Kidney epithelial cell (primary cell): Measurements from ENCODE around the gene PALS2. TPM values are rescaled to one million over a fixed set of nuclear protein-coding genes. Genes with fewer than 3 reads are reported as not detected.

Experiments used
- DNase-seq: peaks from one replicate; pipeline ENCODE4 v3.0.0-alpha.2; 2010; ENCODE audit warnings: low read depth
- H3K27me3 ChIP-seq: 2 replicates; pipeline ENCODE4 v1.6.0; 2011; ENCODE audit warnings: low read length; ENCODE audit not compliant: control insufficient read depth, insufficient read depth
- H3K36me3 ChIP-seq: 2 replicates; pipeline ENCODE4 v1.5.1; 2011; ENCODE audit warnings: low read length; ENCODE audit not compliant: control insufficient read depth, insufficient read depth
- H3K4me3 ChIP-seq: 2 replicates; pipeline ENCODE4 v1.5.1; 2011; ENCODE audit warnings: low read depth, mild to moderate bottlenecking, control low read depth, low read length
- total RNA-seq: library from RNA; depleted of rRNA; stranded (reverse); fragments of >200 nt; gene quantifications from 2 replicates; pipeline ENCODE4 v1.2.3, GENCODE V29; 2015
- TF ChIP-seq, protein P1 (sequence below): IDR thresholded peaks from 2 replicates; pipeline ENCODE4 v1.5.1; 2011; ENCODE audit warnings: mild to moderate bottlenecking, moderate library complexity, low read length, control low read depth, inconsistent platforms; ENCODE audit not compliant: insufficient read depth, poor library complexity, severe bottlenecking

The PALS2 gene
- total RNA-seq, 1 donor from 2014 or later: 8.0 TPM

DNA sequence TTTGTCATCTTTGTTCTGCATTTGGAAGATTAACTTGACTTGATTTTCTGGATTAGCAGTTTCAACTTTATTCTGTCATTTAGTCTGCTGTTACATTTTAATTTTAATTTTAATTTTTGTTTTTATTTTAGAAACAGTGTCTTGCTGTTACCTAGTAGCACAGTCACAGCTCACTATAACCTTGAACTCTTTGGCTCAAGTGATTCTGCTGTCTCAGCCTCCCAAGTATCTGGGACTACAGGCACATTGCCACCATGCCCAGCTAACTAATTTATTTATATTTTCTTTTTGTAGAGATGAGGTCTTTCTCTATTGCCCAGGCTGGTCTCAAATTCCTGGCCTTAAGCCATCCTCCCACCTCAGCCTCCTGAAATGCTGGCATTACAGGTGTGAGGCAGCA is 35.3 kb downstream of the PALS2 start:
- Histone ChIP-seq H3K27me3 (no peaks in the 10 kb centered on the region), H3K36me3 (no peaks in the 10 kb centered on the region), H3K4me3 (no peak overlapping the region)
- TF ChIP-seq, protein P1, sequence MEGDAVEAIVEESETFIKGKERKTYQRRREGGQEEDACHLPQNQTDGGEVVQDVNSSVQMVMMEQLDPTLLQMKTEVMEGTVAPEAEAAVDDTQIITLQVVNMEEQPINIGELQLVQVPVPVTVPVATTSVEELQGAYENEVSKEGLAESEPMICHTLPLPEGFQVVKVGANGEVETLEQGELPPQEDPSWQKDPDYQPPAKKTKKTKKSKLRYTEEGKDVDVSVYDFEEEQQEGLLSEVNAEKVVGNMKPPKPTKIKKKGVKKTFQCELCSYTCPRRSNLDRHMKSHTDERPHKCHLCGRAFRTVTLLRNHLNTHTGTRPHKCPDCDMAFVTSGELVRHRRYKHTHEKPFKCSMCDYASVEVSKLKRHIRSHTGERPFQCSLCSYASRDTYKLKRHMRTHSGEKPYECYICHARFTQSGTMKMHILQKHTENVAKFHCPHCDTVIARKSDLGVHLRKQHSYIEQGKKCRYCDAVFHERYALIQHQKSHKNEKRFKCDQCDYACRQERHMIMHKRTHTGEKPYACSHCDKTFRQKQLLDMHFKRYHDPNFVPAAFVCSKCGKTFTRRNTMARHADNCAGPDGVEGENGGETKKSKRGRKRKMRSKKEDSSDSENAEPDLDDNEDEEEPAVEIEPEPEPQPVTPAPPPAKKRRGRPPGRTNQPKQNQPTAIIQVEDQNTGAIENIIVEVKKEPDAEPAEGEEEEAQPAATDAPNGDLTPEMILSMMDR: no peak
- no peak for DNase-seq

- TF ChIP-seq, protein P1: no peak
- DNase-seq: no peak
- Histone ChIP-seq H3K36me3 (no peaks in the 10 kb centered on the region), H3K27me3 (no peaks in the 10 kb centered on the region), H3K4me3 (no peak overlapping the region)
Measured at GRCh38 chr7:24609059-24609458, 35.8 kb downstream of the PALS2 start.

- Histone ChIP-seq H3K36me3 (no peaks in the 10 kb centered on the region), H3K27me3 (no peaks in the 10 kb centered on the region), H3K4me3 (no peak overlapping the region)
- no peak for DNase-seq
- TF ChIP-seq, protein P1: no peak
Measured at GRCh38 chr7:24609570-24609969, 36.3 kb downstream of the PALS2 start.

DNA sequence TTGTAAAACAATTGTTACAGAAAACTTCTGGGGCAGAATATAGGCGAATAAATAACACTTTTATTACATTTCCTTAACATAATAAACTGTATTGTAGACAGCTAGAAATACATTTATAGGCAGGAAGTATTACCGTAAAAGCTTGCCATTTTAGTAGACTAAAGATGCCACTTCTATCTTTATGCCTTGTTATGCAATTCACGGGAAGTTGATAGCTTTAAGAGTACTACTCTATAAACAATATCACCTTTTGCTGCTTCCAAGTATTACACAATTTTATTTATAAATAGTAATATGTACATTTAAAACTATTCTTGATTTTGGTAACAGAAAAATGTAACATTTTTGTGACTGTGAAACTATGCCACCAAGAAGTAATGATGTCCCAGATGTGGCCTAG is 37.9 kb downstream of the PALS2 start:
- no peak for DNase-seq
- TF ChIP-seq, protein P1: no peak
- Histone ChIP-seq H3K36me3 (no peaks in the 10 kb centered on the region), H3K27me3 (no peaks in the 10 kb centered on the region), H3K4me3 (no peak overlapping the region)

GRCh38 chr7:24617957-24618616 is 44.8 kb downstream of the PALS2 start:
- Histone ChIP-seq H3K36me3 (no peaks in the 10 kb centered on the region), H3K4me3 (no peak overlapping the region), H3K27me3 (no peaks in the 10 kb centered on the region)
- no peak for DNase-seq
- TF ChIP-seq, protein P1: no peak

DNA sequence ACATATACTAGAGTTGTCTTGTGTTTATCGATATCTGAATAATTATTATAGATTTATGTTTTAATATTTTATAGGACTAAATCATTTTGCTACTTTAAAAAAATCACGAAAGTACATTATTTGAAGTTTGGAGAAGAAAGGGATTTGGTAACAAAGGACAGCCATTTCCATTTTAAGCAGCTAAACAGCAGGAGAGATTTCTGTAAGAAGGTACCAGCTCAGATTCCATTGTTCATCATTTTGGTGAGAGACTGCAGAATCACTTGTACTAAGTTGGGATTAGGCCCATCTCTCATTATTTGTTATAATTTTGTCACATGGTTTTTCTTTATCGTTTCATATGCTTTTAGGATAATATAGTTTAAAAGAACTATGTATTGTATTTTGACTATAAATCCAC is 46.7 kb downstream of the PALS2 start:
- H3K27me3 ChIP-seq: no peaks in the 10 kb centered on the region
- H3K36me3 ChIP-seq: no peaks in the 10 kb centered on the region
- DNase-seq: no peak
- TF ChIP-seq, protein P1: no peak
- no peak overlapping the region for H3K4me3 ChIP-seq
